H9 (cell line): ENCODE results near the gene AKR1B15. TPM values are rescaled to one million over a fixed set of nuclear protein-coding genes. Genes with fewer than 3 reads are reported as not detected.

Experiments
- DNase-seq: peaks from one replicate; pipeline ENCODE4 v3.0.0-alpha.2; 2017
- H2AFZ ChIP-seq: one replicate; pipeline ENCODE4 v1.6.1; 2013; ENCODE audit warnings: mild to moderate bottlenecking, low read length, control low read depth, moderate library complexity
- H2AK5ac ChIP-seq: 2 replicates; pipeline ENCODE4 v1.6.1; 2013; ENCODE audit warnings: low read length, control low read depth, mixed read lengths; ENCODE audit not compliant: insufficient read length
- H2BK120ac ChIP-seq: one replicate; pipeline ENCODE4 v1.6.1; 2013; ENCODE audit warnings: low read depth, mild to moderate bottlenecking, low read length, control low read depth, inconsistent platforms; ENCODE audit not compliant: poor library complexity, severe bottlenecking
- H2BK12ac ChIP-seq: 2 replicates; pipeline ENCODE4 v1.6.1; 2013; ENCODE audit warnings: low read length, control low read depth, mixed read lengths, low read depth; ENCODE audit not compliant: insufficient read length
- H2BK15ac ChIP-seq: 2 replicates; pipeline ENCODE4 v1.6.1; 2013; ENCODE audit warnings: low read depth, low read length, control low read depth
- H2BK20ac ChIP-seq: one replicate; pipeline ENCODE4 v1.6.1; 2013; ENCODE audit warnings: low read depth, mild to moderate bottlenecking, low read length, control low read depth, inconsistent platforms; ENCODE audit not compliant: poor library complexity, severe bottlenecking
- H2BK5ac ChIP-seq: 2 replicates; pipeline ENCODE4 v1.6.1; 2013; ENCODE audit warnings: low read length, control low read depth, mixed read lengths; ENCODE audit not compliant: insufficient read length
- H3K14ac ChIP-seq: 2 replicates; pipeline ENCODE4 v1.6.1; 2013; ENCODE audit warnings: low read length, control low read depth; ENCODE audit not compliant: insufficient read depth
- H3K18ac ChIP-seq: 2 replicates; pipeline ENCODE4 v1.6.1; 2013; ENCODE audit warnings: low read depth, mild to moderate bottlenecking, mixed read lengths, low read length, control low read depth; ENCODE audit not compliant: insufficient read length
- H3K23ac ChIP-seq: 2 replicates; pipeline ENCODE4 v1.6.1; 2013; ENCODE audit warnings: low read length, control low read depth, mixed read lengths, low read depth; ENCODE audit not compliant: insufficient read length
- H3K23me2 ChIP-seq: 2 replicates; pipeline ENCODE4 v1.6.1; 2013; ENCODE audit warnings: low read depth, mild to moderate bottlenecking, mixed read lengths, low read length, control low read depth; ENCODE audit not compliant: insufficient read length, poor library complexity, severe bottlenecking
- H3K27ac ChIP-seq: 2 replicates; pipeline ENCODE4 v1.5.1; 2013; ENCODE audit warnings: low read length, control low read depth, mixed read lengths, low read depth; ENCODE audit not compliant: insufficient read length
- H3K27me3 ChIP-seq: 2 replicates; pipeline ENCODE4 v1.6.1; 2013; ENCODE audit warnings: low read length, control low read depth, inconsistent platforms; ENCODE audit not compliant: insufficient read depth
- H3K4ac ChIP-seq: 2 replicates; pipeline ENCODE4 v1.6.1; 2013; ENCODE audit warnings: low read depth, mild to moderate bottlenecking, control low read depth, inconsistent platforms, low read length, moderate library complexity
- H3K4me1 ChIP-seq: 2 replicates; pipeline ENCODE4 v1.6.1; 2013; ENCODE audit warnings: low read length, control low read depth, inconsistent platforms; ENCODE audit not compliant: insufficient read depth
- H3K4me2 ChIP-seq: 2 replicates; pipeline ENCODE4 v1.6.1; 2013; ENCODE audit warnings: low read length, control low read depth, mixed read lengths; ENCODE audit not compliant: insufficient read length, insufficient read depth
- H3K56ac ChIP-seq: 2 replicates; pipeline ENCODE4 v1.6.1; 2013; ENCODE audit warnings: low read depth, mild to moderate bottlenecking, mixed read lengths, low read length, control low read depth; ENCODE audit not compliant: insufficient read length
- H3K79me1 ChIP-seq: 2 replicates; pipeline ENCODE4 v1.6.1; 2013; ENCODE audit warnings: low read depth, mild to moderate bottlenecking, moderate library complexity, low read length, control low read depth, inconsistent platforms; ENCODE audit not compliant: insufficient read depth, poor library complexity, severe bottlenecking
- H3K79me2 ChIP-seq: 2 replicates; pipeline ENCODE4 v1.6.1; 2013; ENCODE audit warnings: low read length, control low read depth, inconsistent platforms; ENCODE audit not compliant: insufficient read depth
- H3K9ac ChIP-seq: 2 replicates; pipeline ENCODE4 v1.6.1; 2013; ENCODE audit warnings: low read length, control low read depth, mixed read lengths; ENCODE audit not compliant: insufficient read length; ENCODE audit errors: extremely low read depth
- H3K9me3 ChIP-seq: one replicate; pipeline ENCODE4 v1.6.1; 2013; ENCODE audit warnings: low read depth, low read length, inconsistent platforms; ENCODE audit not compliant: control insufficient read depth
- H3T11ph ChIP-seq: one replicate; pipeline ENCODE4 v1.6.1; 2013; ENCODE audit warnings: mild to moderate bottlenecking, low read length, control low read depth, inconsistent platforms
- H4K20me1 ChIP-seq: one replicate; pipeline ENCODE4 v1.6.1; 2013; ENCODE audit not compliant: control insufficient read depth, insufficient read length, insufficient read depth
- H4K5ac ChIP-seq: 2 replicates; pipeline ENCODE4 v1.6.1; 2013; ENCODE audit warnings: low read depth, mild to moderate bottlenecking, mixed read lengths, low read length, control low read depth; ENCODE audit not compliant: insufficient read length
- H4K8ac ChIP-seq: replicated peaks from 2 replicates; pipeline ENCODE4 v1.6.1; 2013; ENCODE audit warnings: low read length, control low read depth, mixed read lengths, low read depth; ENCODE audit not compliant: insufficient read length
- H4K91ac ChIP-seq: 2 replicates; pipeline ENCODE4 v1.6.1; 2013; ENCODE audit warnings: low read depth, mild to moderate bottlenecking, moderate library complexity, mixed read lengths, low read length, control low read depth; ENCODE audit not compliant: insufficient read length
- H3K27ac Mint-ChIP-seq, 3 experiments: 2 replicates in 2 of 3; 3 replicates in 1 of 3; pipeline ENCODE4 v1.8.0; 2020 to 2021; ENCODE audit warnings: mixed read lengths in 3 of 3, mild to moderate bottlenecking in 1 of 3, moderate library complexity in 1 of 3
- H3K27me3 Mint-ChIP-seq: 2 replicates; pipeline ENCODE4 v1.8.0; 2021; ENCODE audit warnings: low read depth, mild to moderate bottlenecking, moderate library complexity, mixed read lengths
- H3K36me3 Mint-ChIP-seq, 3 experiments: 2 replicates in 2 of 3; 3 replicates in 1 of 3; pipeline ENCODE4 v1.8.0; 2020 to 2021; ENCODE audit warnings: low read depth in 3 of 3, mixed read lengths in 3 of 3; ENCODE audit not compliant: insufficient read depth in 1 of 3
- H3K4me1 Mint-ChIP-seq, 2 experiments: 2 replicates each; pipeline ENCODE4 v1.8.0; 2020; ENCODE audit warnings: mixed read lengths in 2 of 2
- H3K4me3 Mint-ChIP-seq, 2 experiments: 2 replicates in 1 of 2; 3 replicates in 1 of 2; pipeline ENCODE4 v1.8.0; 2020 to 2021; ENCODE audit warnings: mild to moderate bottlenecking in 2 of 2, mixed read lengths in 2 of 2, moderate library complexity in 1 of 2
- H3K9me3 Mint-ChIP-seq, 2 experiments: 2 replicates in 1 of 2; 3 replicates in 1 of 2; pipeline ENCODE4 v1.8.0; 2020; ENCODE audit warnings: mild to moderate bottlenecking in 2 of 2, mixed read lengths in 2 of 2, moderate library complexity in 1 of 2
- CTCF ChIP-seq: fragments of 200-600 bp; sonication (generic); conservative IDR thresholded peaks from 3 replicates; pipeline ENCODE4 v1.8.0; 2021; ENCODE audit warnings: antibody characterized with exemption, mild to moderate bottlenecking
- WGBS: extraction: QIAGEN DNeasy Blood & Tissue Kit; methylation state at CpG from one replicate; pipeline ENCODE4 v1.1.7; 2013; ENCODE audit warnings: missing lambda C conversion rate, low lambda C conversion rate, mixed read lengths; ENCODE audit not compliant: insufficient read length; ENCODE audit errors: extremely low coverage; 5-methylcytosine and 5-hydroxymethylcytosine counted together
- total RNA-seq: library from RNA; stranded (reverse); gene quantifications from 2 replicates; pipeline ENCODE4 v1.2.1, GENCODE V29; 2021

The AKR1B15 gene
- total RNA-seq, 1 experiment from 2014 or later = not detected

- no peak overlapping the region for H3K9ac ChIP-seq
- no CpG with 5 or more reads among the region's 3 CpGs for WGBS
- H3K23me2 ChIP-seq = no peaks in the 10 kb centered on the region
- H4K20me1 ChIP-seq = no peaks in the 10 kb centered on the region
- Mint-ChIP-seq H3K27me3 (peaks cover 33% of the 10 kb centered on the region), H3K4me3 (no peak overlapping the region), H3K36me3 (no peaks in the 10 kb centered on the region), H3K4me1 (0 out of 4 replicates have a peak, but pooled peaks cover 0 to 2% of the 10 kb centered on the region in 2 experiments), H3K27ac (no peak overlapping the region), H3K9me3 (no peaks in the 10 kb centered on the region)
- H2BK12ac ChIP-seq = no peak overlapping the region
- no peak overlapping the region for H4K8ac ChIP-seq
- H3K79me1 ChIP-seq = no peaks in the 10 kb centered on the region
- H3K9me3 ChIP-seq = no peaks in the 10 kb centered on the region
- no peak overlapping the region for H2BK5ac ChIP-seq
- H3K14ac ChIP-seq = no peak overlapping the region
- no peak overlapping the region for H3T11ph ChIP-seq
- no peak overlapping the region for H3K4ac ChIP-seq
- no peak overlapping the region for H4K5ac ChIP-seq
- no peak overlapping the region for H2BK15ac ChIP-seq
- H3K4me1 ChIP-seq = no peaks in the 10 kb centered on the region
- no peak overlapping the region for H3K4me2 ChIP-seq
- H3K18ac ChIP-seq = no peak overlapping the region
- no peak for TF ChIP-seq CTCF
- H3K27ac ChIP-seq = no peak overlapping the region
- no peak for DNase-seq
- H3K56ac ChIP-seq = no peak overlapping the region
- no peak overlapping the region for H3K23ac ChIP-seq
- H3K79me2 ChIP-seq = no peaks in the 10 kb centered on the region
- H2BK20ac ChIP-seq = no peak overlapping the region
- no peak overlapping the region for H2AK5ac ChIP-seq
- no peak overlapping the region for H2AFZ ChIP-seq
- H3K27me3 ChIP-seq = no peaks in the 10 kb centered on the region
- no peak overlapping the region for H2BK120ac ChIP-seq
- no peak overlapping the region for H4K91ac ChIP-seq
Measured at GRCh38 chr7:134625550-134625949, 76.6 kb downstream of the AKR1B15 start.
